Fibroblast of lung (primary cell): ENCODE results near the gene SPRYD3.

Experiments used
- EZH2 ChIP-seq: IDR thresholded peaks from 2 replicates; pipeline ENCODE4 v1.5.1; 2012; ENCODE audit warnings: low read length, control low read depth, mild to moderate bottlenecking; ENCODE audit errors: missing control alignments
- TF ChIP-seq, protein P1 (sequence below), 2 donors: IDR thresholded peaks in 1 of 2; conservative IDR thresholded peaks in 1 of 2; 1 replicate in 1 of 2; 2 replicates in 1 of 2; pipeline ENCODE4 v1.5.1; 2011 to 2012; ENCODE audit warnings: low read length in 2 of 2, control low read depth in 1 of 2, inconsistent platforms in 1 of 2, low read depth in 1 of 2, mild to moderate bottlenecking in 1 of 2

DNA sequence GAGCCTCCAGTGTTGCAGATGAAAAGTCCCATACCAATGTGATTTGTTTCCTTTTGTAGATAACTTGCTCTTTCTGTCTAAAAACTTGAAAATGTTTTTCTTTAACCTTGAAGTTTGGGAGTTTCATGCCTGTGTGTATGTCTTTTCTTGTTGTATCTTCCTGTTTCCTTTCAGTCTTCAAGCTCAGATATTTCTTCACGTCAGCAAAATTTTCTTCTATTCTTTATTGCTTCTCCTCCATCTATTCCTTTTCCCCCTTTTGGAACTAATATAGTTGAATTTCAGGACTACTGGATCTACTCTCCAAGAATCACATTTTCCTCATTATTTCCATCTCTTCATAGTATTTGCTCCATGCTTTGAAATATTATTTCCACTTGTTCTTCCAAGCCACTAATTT is 48.0 kb upstream of the SPRYD3 start:
- TF ChIP-seq, protein P1, sequence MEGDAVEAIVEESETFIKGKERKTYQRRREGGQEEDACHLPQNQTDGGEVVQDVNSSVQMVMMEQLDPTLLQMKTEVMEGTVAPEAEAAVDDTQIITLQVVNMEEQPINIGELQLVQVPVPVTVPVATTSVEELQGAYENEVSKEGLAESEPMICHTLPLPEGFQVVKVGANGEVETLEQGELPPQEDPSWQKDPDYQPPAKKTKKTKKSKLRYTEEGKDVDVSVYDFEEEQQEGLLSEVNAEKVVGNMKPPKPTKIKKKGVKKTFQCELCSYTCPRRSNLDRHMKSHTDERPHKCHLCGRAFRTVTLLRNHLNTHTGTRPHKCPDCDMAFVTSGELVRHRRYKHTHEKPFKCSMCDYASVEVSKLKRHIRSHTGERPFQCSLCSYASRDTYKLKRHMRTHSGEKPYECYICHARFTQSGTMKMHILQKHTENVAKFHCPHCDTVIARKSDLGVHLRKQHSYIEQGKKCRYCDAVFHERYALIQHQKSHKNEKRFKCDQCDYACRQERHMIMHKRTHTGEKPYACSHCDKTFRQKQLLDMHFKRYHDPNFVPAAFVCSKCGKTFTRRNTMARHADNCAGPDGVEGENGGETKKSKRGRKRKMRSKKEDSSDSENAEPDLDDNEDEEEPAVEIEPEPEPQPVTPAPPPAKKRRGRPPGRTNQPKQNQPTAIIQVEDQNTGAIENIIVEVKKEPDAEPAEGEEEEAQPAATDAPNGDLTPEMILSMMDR (conservative IDR thresholded peaks at IDR 0.05 in 1 of 2, IDR thresholded peaks at IDR 0.05 in 1 of 2; ENCODE audit: low read depth in 1 of 2, low read length in 2 of 2), result no peak
- no peak for TF ChIP-seq EZH2
